MCF 10A (cell line): ENCODE measurements around the gene RPL13. TPM values are rescaled to one million over a fixed set of nuclear protein-coding genes. Genes with fewer than 3 reads are reported as not detected.
"Not testable (repeated sequence)": the region's sequence is repeated elsewhere in the genome, so short reads cannot be mapped to it uniquely, and the experiment has no call there.

Experiments used
- BruUV-seq: library from RNA; stranded (reverse); fragments of 400-500 nt; replicated peaks from 2 replicates; lab custom pipeline; 2021; lab: Mats Ljungman, UMichigan
- CTCF ChIA-PET: fragments of 300-600 bp; sonication (Branson Sonifier 250); formaldehyde crosslinking; extraction: SDS; loops from one replicate; lab custom pipeline; 2021; ENCODE audit warnings: antibody characterized with exemption, inconsistent platforms; lab: Yijun Ruan, JAX
- POLR2A ChIA-PET: fragments of 300-600, 350-650 bp; sonication (Branson Sonifier 250); formaldehyde crosslinking; extraction: SDS; loops from one replicate; lab custom pipeline; 2020; ENCODE audit warnings: antibody characterized with exemption, inconsistent platforms; lab: Yijun Ruan, JAX
- DNase-seq: peaks from one replicate; pipeline ENCODE4 v3.0.0-alpha.2; 2018; ENCODE audit not compliant: unreplicated experiment
- H3K27ac Mint-ChIP-seq: one replicate; pipeline ENCODE4 v1.8.0; 2022; ENCODE audit warnings: mild to moderate bottlenecking, low read depth, mixed read lengths; ENCODE audit not compliant: unreplicated experiment
- H3K27me3 Mint-ChIP-seq: one replicate; pipeline ENCODE4 v1.8.0; 2022; ENCODE audit warnings: mixed read lengths; ENCODE audit not compliant: insufficient read depth, unreplicated experiment
- H3K36me3 Mint-ChIP-seq: one replicate; pipeline ENCODE4 v1.8.0; 2022; ENCODE audit warnings: mild to moderate bottlenecking, moderate library complexity, mixed read lengths; ENCODE audit not compliant: insufficient read depth, unreplicated experiment
- H3K4me1 Mint-ChIP-seq: one replicate; pipeline ENCODE4 v1.8.0; 2022; ENCODE audit warnings: mixed read lengths; ENCODE audit not compliant: insufficient read depth, unreplicated experiment
- H3K4me3 Mint-ChIP-seq: one replicate; pipeline ENCODE4 v1.8.0; 2022; ENCODE audit warnings: mild to moderate bottlenecking, moderate library complexity, mixed read lengths; ENCODE audit not compliant: unreplicated experiment
- H3K9me3 Mint-ChIP-seq: one replicate; pipeline ENCODE4 v1.8.0; 2022; ENCODE audit warnings: mixed read lengths; ENCODE audit not compliant: unreplicated experiment
- CTCF ChIP-seq: fragments of 200-600 bp; IDR thresholded peaks from one replicate; pipeline ENCODE4 v1.8.0; 2022; ENCODE audit warnings: antibody characterized with exemption, mild to moderate bottlenecking; ENCODE audit not compliant: unreplicated experiment
- intact Hi-C: fragments of 100-400 bp; cut with micrococcal nuclease; formaldehyde crosslinking; loops from 2 replicates; pipeline ENCODE4 v1.14.1; 2022
- total RNA-seq: library from RNA; stranded (reverse); gene quantifications from 2 replicates; pipeline ENCODE4 v1.2.3, GENCODE V29; 2022

RPL13 gene
- total RNA-seq, 1 experiment from 2014 or later = 3,148 TPM

DNA sequence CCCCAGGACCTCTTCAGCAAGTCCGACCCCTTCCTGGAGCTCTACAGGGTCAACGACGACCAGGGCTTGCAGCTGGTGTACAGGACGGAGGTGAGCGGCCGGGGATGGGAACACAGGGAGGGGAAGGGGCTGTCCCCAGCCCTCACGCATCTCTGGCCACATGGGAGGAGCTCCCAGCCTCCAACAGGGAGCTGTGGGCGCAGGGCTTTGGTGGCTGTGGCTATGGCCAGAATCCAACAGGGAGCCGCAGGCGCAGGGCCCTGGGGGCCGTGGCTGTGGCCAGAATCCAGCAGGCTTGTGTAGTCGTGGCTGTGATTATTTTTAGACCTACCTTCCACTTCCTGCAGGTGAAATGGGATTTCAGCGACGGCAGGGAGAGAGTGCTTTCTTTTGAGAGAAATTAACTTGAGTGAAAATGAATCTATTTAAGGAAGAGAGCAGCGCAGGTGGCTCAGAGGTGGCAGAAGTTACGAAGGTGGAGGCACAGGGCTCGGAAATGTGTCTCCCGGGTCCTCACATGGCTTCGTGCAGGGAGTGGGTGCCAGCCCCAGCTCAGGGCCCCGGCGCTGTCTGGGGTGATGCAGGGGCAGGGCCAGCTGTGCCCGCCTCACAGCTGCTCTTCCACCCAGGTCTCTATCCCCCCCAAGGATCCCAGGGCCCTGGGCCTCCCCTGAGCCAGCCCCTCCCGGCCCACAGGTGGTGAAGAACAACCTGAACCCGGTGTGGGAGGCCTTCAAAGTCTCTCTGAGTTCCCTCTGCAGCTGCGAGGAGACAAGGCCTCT is 24.5 kb downstream of the RPL13 start:
- Mint-ChIP-seq H3K9me3 (no peaks in the 10 kb centered on the region), H3K4me3 (no peak overlapping the region), H3K36me3 (peaks cover 7% of the 10 kb centered on the region), H3K4me1 (no peaks in the 10 kb centered on the region), H3K27ac (no peak overlapping the region), H3K27me3 (no peaks in the 10 kb centered on the region)
- intact Hi-C loops = no loop called here
- BruUV-seq = no TSS peak
- ChIA-PET CTCF (interaction anchor here (0.6 to 1.8 kb wide), 3 partner anchors 13 to 43 kb away, joined by 3 to 6 read pairs (median 4); no protein-coding TSS in a partner anchor), POLR2A (interaction anchor here (0.5 to 0.6 kb wide), 2 partner anchors 18 to 96 kb away, joined by 3 read pairs; no protein-coding TSS in a partner anchor)
- DNase-seq = no peak
- no peak for TF ChIP-seq CTCF

GRCh38 chr16:89586218-89586617 is 25.7 kb downstream of the RPL13 start:
- intact Hi-C loops = no loop called here
- DNase-seq = no peak
- H3K27ac Mint-ChIP-seq = no peak overlapping the region
- H3K9me3 Mint-ChIP-seq = no peaks in the 10 kb centered on the region
- no peaks in the 10 kb centered on the region for H3K27me3 Mint-ChIP-seq
- H3K36me3 Mint-ChIP-seq = peaks cover 7% of the 10 kb centered on the region
- TF ChIP-seq CTCF = no peak
- ChIA-PET CTCF (no interaction called here), POLR2A (interaction anchor here (0.6 kb wide), 2 partner anchors 71 to 782 kb away, joined by 3 read pairs; partner anchors contain the start of genes CHMP1A and SPATA33)
- no TSS peak for BruUV-seq
- no peaks in the 10 kb centered on the region for H3K4me1 Mint-ChIP-seq
- H3K4me3 Mint-ChIP-seq = no peak overlapping the region

- ChIA-PET CTCF (no interaction called here), POLR2A (interaction anchor here (0.6 kb wide), 1 partner anchor 71 kb away, joined by 3 read pairs; the partner anchor contains the start of genes CHMP1A and SPATA33)
- Mint-ChIP-seq H3K4me3 (no peak overlapping the region), H3K4me1 (no peaks in the 10 kb centered on the region), H3K27me3 (no peaks in the 10 kb centered on the region), H3K9me3 (no peaks in the 10 kb centered on the region), H3K27ac (no peak overlapping the region), H3K36me3 (peaks cover 7% of the 10 kb centered on the region)
- intact Hi-C loops = no loop called here
- TF ChIP-seq CTCF = no peak
- no TSS peak for BruUV-seq
- DNase-seq = peak; percentile 68
Observed at GRCh38 chr16:89586853-89587252, 26.4 kb downstream of the RPL13 start.

DNA sequence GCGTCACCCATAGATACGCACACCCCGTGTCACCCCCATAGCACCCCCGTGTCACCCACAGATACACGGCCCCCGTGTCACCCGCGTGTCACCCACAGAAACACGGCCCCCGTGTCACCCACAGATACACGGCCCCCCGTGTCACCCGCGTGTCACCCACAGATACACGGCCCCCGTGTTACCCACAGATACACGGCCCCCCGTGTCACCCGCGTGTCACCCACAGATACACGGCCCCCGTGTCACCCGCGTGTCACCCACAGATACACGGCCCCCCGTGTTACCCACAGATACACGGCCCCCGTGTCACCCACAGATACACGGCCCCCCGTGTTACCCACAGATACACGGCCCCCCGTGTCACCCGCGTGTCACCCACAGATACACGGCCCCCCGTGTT is 27.2 kb downstream of the RPL13 start:
- POLR2A ChIA-PET, H3K27me3 Mint-ChIP-seq, H3K27ac Mint-ChIP-seq, DNase-seq, BruUV-seq, intact Hi-C loops, H3K36me3 Mint-ChIP-seq, CTCF ChIA-PET, H3K4me3 Mint-ChIP-seq, H3K9me3 Mint-ChIP-seq, H3K4me1 Mint-ChIP-seq: not testable (repeated sequence)
